Stimulated activated CD8-positive, alpha-beta memory T cell treated with anti-CD3 and anti-CD28 coated beads, Interleukin-12 subunit alpha, Interleukin-12 subunit beta, amount 100 ng/mL, for 1 hour (primary cell): ENCODE data around the gene SH2D4B.

ENCODE experiments used
- DNase-seq: peaks from one replicate; pipeline ENCODE4 v3.0.0-alpha.2; 2020; ENCODE audit warnings: low read depth

SH2D4B gene

GRCh38 chr10:80633383-80633860 is 95.7 kb downstream of the SH2D4B start:
- DNase-seq: no peak

DNA sequence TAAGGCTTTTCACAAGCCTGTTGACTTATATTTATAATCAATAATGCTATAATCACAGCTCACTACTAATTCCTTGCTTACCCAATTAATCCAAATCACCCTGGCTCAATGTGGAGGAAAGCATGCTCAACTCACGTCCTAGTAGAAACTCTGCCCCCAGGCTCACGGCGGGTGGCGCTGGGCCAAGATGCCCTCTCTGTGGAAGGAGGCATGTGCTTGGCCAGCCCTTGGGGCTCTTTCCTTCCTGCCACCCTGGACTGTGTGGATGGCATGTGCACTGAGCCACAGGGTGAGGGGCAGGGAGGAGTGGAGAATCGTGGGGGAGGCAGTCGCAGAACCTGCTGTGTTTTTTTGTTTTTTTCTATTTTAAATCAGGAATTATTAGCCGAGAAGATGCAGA is 96.2 kb downstream of the SH2D4B start:
- DNase-seq: no peak

DNA sequence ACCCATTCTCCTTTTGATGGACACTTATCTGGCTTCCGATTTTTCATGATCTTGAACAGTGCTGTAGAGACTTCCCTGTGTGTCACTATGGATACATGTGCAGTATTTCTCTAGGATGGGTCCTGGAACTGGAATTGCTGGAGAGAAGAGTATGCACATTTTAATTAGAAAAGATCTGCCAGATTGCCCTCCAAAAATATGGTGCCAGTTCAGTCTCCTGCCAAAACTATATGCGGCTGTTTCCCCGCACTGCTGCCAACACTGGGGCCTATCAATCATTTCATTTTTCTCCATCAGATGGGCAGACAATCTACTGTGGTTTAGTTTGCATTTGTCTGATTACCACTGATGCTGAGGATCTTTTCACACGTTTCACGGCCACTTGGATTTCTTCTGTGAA is 105.0 kb downstream of the SH2D4B start:
- no peak for DNase-seq

- no peak for DNase-seq
Observed at GRCh38 chr10:80646366-80646765, 108.7 kb downstream of the SH2D4B start.

- DNase-seq: no peak
Observed at GRCh38 chr10:80647173-80647833, 109.6 kb downstream of the SH2D4B start.

GRCh38 chr10:80648106-80648505 is 110.4 kb downstream of the SH2D4B start:
- no peak for DNase-seq

GRCh38 chr10:80649183-80649582 is 111.5 kb downstream of the SH2D4B start:
- no peak for DNase-seq

DNA sequence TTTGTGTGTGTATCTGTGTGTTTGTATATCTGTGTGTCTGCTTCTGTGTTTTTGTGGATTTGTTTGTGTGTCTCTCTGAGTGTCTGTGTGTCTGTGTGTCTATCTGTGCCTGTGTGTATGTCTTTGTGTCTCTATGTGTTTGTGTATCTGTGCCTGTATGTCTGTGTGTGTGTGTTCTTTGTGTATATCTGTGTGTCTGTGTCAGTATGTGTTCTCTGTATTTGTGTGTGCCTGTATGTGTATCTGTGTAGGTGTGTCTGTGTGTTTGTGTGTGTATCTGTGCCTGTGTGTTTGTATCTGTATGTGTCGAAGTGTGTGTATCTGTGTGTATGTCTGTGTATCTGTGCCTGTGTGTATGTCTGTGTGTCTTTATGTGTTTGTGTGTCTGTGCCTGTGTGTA is 118.2 kb downstream of the SH2D4B start:
- DNase-seq: no peak

- DNase-seq: no peak
Observed at GRCh38 chr10:80658068-80658467, 120.4 kb downstream of the SH2D4B start.

DNA sequence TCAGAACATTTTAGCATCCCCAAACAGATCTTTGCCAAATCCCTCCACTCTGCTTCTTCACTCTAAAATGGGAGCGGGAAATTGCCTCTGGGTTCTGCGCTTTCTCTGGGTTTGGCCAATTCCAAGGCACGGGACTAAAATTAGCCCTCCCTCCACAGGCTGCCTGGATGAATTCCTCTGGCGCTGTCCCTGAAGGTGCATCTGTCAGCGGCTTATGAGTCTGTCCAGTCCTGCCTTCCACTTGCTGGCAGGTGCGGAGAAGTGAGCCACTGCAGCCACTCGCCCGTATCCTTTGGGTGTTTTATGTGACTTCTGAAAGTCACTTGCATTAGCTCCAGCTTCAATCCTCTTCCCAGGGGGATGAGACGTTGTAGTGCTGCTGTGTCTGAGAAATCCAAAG is 121.6 kb downstream of the SH2D4B start:
- no peak for DNase-seq

GRCh38 chr10:80660266-80660665 is 122.6 kb downstream of the SH2D4B start:
- DNase-seq: no peak

GRCh38 chr10:80660736-80661135 is 123.0 kb downstream of the SH2D4B start:
- no peak for DNase-seq

DNA sequence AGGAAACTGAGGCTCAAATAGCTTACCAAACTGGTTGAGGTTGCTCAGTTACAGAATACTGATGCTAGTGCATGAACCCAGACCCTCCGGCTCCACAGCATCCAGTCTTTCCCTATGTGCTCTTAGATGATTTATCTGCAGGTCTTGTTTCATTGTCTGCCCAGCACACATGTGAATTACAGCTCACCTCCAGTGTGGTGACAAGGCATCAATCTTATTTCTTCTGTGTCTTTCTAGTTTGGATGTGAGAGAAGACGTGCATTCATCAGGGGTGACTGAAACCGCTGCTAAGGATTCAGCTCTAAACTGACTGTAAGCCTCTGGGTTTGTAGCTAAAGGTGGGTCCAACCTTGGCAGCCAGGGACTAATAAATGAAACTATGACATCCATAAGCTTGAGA is 123.8 kb downstream of the SH2D4B start:
- no peak for DNase-seq

- peak; percentile 49 for DNase-seq
Observed at GRCh38 chr10:80662429-80663261, 124.9 kb downstream of the SH2D4B start.

DNA sequence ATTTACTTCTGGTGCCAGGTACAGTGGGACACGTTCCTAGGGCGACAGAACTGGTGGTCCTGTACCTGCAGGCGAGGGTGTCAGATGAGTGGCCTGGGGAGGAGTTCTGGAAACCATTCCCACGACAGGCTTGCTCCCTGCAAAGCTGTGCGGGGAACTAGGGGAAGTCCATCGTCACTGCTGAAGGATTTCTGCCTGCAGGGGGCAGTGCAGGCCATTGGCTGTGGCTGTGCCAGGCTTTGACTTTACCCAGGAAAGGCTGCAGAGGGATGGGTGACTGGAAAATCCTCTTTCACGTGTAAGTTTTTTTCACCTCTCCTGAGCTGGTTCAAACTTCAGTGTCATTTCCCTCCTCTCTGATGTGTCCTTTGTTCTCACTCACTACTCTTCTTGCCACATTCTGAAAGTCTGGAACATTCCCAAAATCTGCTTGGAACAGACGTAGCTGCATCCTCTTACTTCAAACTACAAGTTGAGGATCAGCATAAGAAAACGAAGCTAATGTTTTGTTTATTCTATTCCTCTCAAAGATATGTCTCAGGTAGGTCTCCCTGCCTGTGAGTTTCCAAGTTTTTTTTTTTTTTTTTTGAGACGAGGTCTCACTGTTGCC is 126.5 kb downstream of the SH2D4B start:
- DNase-seq: peak; percentile 5

GRCh38 chr10:80669485-80669884 is 131.8 kb downstream of the SH2D4B start:
- DNase-seq: no peak

GRCh38 chr10:80670774-80671173 is 133.1 kb downstream of the SH2D4B start:
- DNase-seq: no peak

- no peak for DNase-seq
Observed at GRCh38 chr10:80671847-80672246, 134.1 kb downstream of the SH2D4B start.

- no peak for DNase-seq
Observed at GRCh38 chr10:80672613-80673012, 134.9 kb downstream of the SH2D4B start.

DNA sequence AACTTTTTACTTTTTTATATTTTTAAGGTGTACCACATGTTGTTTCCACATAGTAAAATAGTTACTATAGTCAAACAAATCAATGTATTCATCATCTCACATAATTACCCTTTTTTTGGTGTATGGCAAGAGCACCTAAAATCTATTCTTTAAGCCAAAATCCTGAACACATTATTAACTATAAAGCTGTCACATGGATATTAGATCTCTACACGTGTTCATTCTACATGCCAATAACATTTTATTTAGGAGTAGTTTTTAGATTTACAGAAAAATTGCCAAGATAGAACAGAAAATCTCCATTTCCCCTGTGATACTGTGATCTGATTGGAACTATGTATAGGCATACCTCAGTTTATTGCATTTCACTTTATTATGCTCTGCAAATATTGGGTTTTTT is 137.1 kb downstream of the SH2D4B start:
- no peak for DNase-seq

- DNase-seq: no peak
Observed at GRCh38 chr10:80681142-80681541, 143.4 kb downstream of the SH2D4B start.

GRCh38 chr10:80684259-80684658 is 146.6 kb downstream of the SH2D4B start:
- DNase-seq: no peak

DNA sequence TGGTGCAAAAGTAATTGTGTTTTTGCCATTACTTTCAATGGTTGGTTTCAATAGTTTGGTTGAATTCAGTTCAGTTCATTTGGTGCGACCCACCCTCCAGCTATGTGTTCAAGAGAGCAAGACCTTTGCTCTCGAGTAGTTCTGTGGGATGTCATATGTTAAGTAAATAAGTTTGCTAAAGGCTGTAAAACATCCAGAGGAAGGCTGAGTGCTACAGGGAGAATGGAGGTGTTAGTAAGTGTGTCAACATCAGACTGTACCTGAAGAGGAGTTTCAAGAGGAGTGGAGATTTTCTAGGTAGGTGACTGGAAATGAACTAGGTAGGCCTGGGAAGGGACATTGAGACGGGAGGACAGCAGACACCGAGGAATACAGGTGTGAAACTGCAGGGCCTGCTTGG is 147.7 kb downstream of the SH2D4B start:
- DNase-seq: no peak
